A549 (cell line): ENCODE measurements around the gene PDLIM7. TPM values are rescaled to one million over a fixed set of nuclear protein-coding genes. Genes with fewer than 3 reads are reported as not detected.
A peak's percentile ranks its signal among the peaks of the same experiment; 100 is the strongest.

Source experiments
- ATAC-seq, 2 experiments: fragments of 200-7000 bp in 1 of 2; fragments of >200 bp in 1 of 2; cut with Nextera tagmentation in 1 of 2; cut with Tn5 transposase in 1 of 2; 3 replicates each; pipeline versions ENCODE4 v1.8.0 to v1.9.1; 2018 to 2020; ENCODE audit warnings: mild to moderate bottlenecking in 1 of 2, moderate library complexity in 1 of 2
- CTCF ChIA-PET: fragments of 300-600 bp; sonication (Branson Sonifier 250); formaldehyde crosslinking; extraction: SDS; loops from one replicate; lab custom pipeline; 2021; ENCODE audit warnings: antibody characterized with exemption, inconsistent platforms; lab: Yijun Ruan, JAX
- POLR2A ChIA-PET: fragments of 350-600 bp; formaldehyde crosslinking; extraction: SDS; loops from one replicate; lab custom pipeline; 2021; ENCODE audit warnings: antibody characterized with exemption, inconsistent platforms; lab: Yijun Ruan, JAX
- DNase-seq, 2 experiments: peaks; one replicate each; pipeline versions ENCODE4 v3.0.0 to v3.0.0-alpha.2; 2011 to 2016; ENCODE audit warnings: low read depth in 1 of 2, low spot score in 1 of 2
- FAIRE-seq: peaks from 2 replicates; lab custom pipeline; 2011; peaks lifted over from hg19 to GRCh38; lab: Jason Lieb, UNC
- H3K27ac ChIP-seq, 2 experiments: fragments of >200 bp; sonication (Bioruptor Twin); formaldehyde crosslinking; 3 replicates each; pipeline ENCODE4 v1.5.1; 2016 to 2017
- H3K4me1 ChIP-seq: fragments of >200 bp; sonication (Bioruptor Twin); formaldehyde crosslinking; 3 replicates; pipeline ENCODE4 v1.6.1; 2016
- H3K4me2 ChIP-seq: fragments of >200 bp; sonication (Bioruptor Twin); formaldehyde crosslinking; 3 replicates; pipeline ENCODE4 v1.6.1; 2016
- H3K4me3 ChIP-seq: fragments of >200 bp; sonication (Bioruptor Twin); formaldehyde crosslinking; 3 replicates; pipeline ENCODE4 v1.5.1; 2016
- H3K9me3 ChIP-seq: fragments of >200 bp; sonication (Bioruptor Twin); formaldehyde crosslinking; 3 replicates; pipeline ENCODE4 v1.6.1; 2016
- BCL3 ChIP-seq: fragments of >200 bp; sonication (Bioruptor Twin); formaldehyde crosslinking; IDR thresholded peaks from 3 replicates; pipeline ENCODE4 v1.6.1; 2016
- CHD4 ChIP-seq: fragments of 200-600 bp; sonication (generic); IDR thresholded peaks from 2 replicates; pipeline ENCODE4 v1.6.1; 2016; ENCODE audit warnings: antibody characterized with exemption, mild to moderate bottlenecking, borderline replicate concordance
- ELK1 ChIP-seq: fragments of 150-350 bp; IDR thresholded peaks from 2 replicates; pipeline ENCODE4 v1.6.1; 2014; ENCODE audit warnings: low read depth, mild to moderate bottlenecking, low read length
- FOXS1 ChIP-seq: fragments of 250-450 bp; sonication (Bioruptor Pico); IDR thresholded peaks from 2 replicates; pipeline ENCODE4 v1.5.0; 2020; ENCODE audit warnings: mild to moderate bottlenecking, moderate library complexity
- GATA3 ChIP-seq: IDR thresholded peaks from 2 replicates; pipeline ENCODE4 v1.6.1; 2012; ENCODE audit warnings: borderline replicate concordance
- JUN ChIP-seq, 2 experiments: fragments of >200 bp; sonication (Bioruptor Twin); formaldehyde crosslinking; IDR thresholded peaks; 2 replicates in 1 of 2; 3 replicates in 1 of 2; pipeline ENCODE4 v1.6.1; 2016 to 2017
- JUNB ChIP-seq: fragments of >200 bp; sonication (Bioruptor Twin); formaldehyde crosslinking; IDR thresholded peaks from 2 replicates; pipeline ENCODE4 v1.6.1; 2016
- KDM5A ChIP-seq: fragments of 200-600 bp; sonication (generic); IDR thresholded peaks from 2 replicates; pipeline ENCODE4 v1.6.1; 2016; ENCODE audit warnings: antibody characterized with exemption, mild to moderate bottlenecking
- MAX ChIP-seq: IDR thresholded peaks from 2 replicates; pipeline ENCODE4 v1.6.1; 2012
- MYC ChIP-seq: IDR thresholded peaks from 2 replicates; pipeline ENCODE4 v1.6.1; 2012; ENCODE audit warnings: mild to moderate bottlenecking, inconsistent platforms, low read length, improper control_type of control experiment, borderline replicate concordance
- NFE2L2 ChIP-seq: fragments of 150-350 bp; conservative IDR thresholded peaks from 2 replicates; pipeline ENCODE4 v1.6.1; 2014; ENCODE audit warnings: low read length
- NPAS2 ChIP-seq: fragments of 250-450 bp; sonication (Bioruptor Pico); IDR thresholded peaks from 2 replicates; pipeline ENCODE4 v1.8.0; 2022; ENCODE audit warnings: mild to moderate bottlenecking, moderate library complexity, borderline replicate concordance
- PBX3 ChIP-seq: IDR thresholded peaks from 2 replicates; pipeline ENCODE4 v1.6.1; 2012
- PHF8 ChIP-seq: fragments of 200-600 bp; sonication (generic); IDR thresholded peaks from 2 replicates; pipeline ENCODE4 v1.6.1; 2016; ENCODE audit warnings: low read depth, mild to moderate bottlenecking, antibody characterized with exemption, moderate library complexity, borderline replicate concordance
- POLR2A ChIP-seq: IDR thresholded peaks from 2 replicates; pipeline ENCODE4 v1.6.1; 2012; ENCODE audit warnings: mild to moderate bottlenecking, low read length
- POLR2AphosphoS2 ChIP-seq: conservative IDR thresholded peaks from 2 replicates; pipeline ENCODE4 v1.6.1; 2012; ENCODE audit warnings: low read length, improper control_type of control experiment, inconsistent platforms
- RAD21 ChIP-seq, 2 experiments: fragments of >200 bp in 1 of 2; sonication (Bioruptor Twin) in 1 of 2; formaldehyde crosslinking in 1 of 2; IDR thresholded peaks in 1 of 2; conservative IDR thresholded peaks in 1 of 2; 2 replicates in 1 of 2; 3 replicates in 1 of 2; pipeline ENCODE4 v1.6.1; 2012 to 2018; ENCODE audit warnings: inconsistent platforms in 1 of 2
- RFX5 ChIP-seq: fragments of 450-650 bp; IDR thresholded peaks from 2 replicates; pipeline ENCODE4 v1.7.1; 2014; ENCODE audit warnings: antibody characterized with exemption, mild to moderate bottlenecking, moderate library complexity
- RNF2 ChIP-seq: fragments of 200-600 bp; sonication (generic); IDR thresholded peaks from 2 replicates; pipeline ENCODE4 v1.6.1; 2016; ENCODE audit warnings: low read depth, mild to moderate bottlenecking, antibody characterized with exemption, moderate library complexity, borderline replicate concordance
- USF2 ChIP-seq: fragments of 450-650 bp; IDR thresholded peaks from 2 replicates; pipeline ENCODE4 v1.6.1; 2014; ENCODE audit warnings: antibody characterized with exemption
- WGBS: methylation state at CpG from one replicate; pipeline ENCODE4 v1.1.6; 2017; ENCODE audit errors: missing lambda C conversion rate; 5-methylcytosine and 5-hydroxymethylcytosine counted together
- polyA plus RNA-seq, 4 experiments: library from polyadenylated mRNA; depleted of rRNA in 3 of 4; stranded (reverse); fragments of >200 nt; fragmentation: RNase III in 1 of 4; extraction: RNeasy Plus Mini Kit Qiagen cat#74134 plus additional on column Dnase treatment in 1 of 4; gene quantifications; 2 replicates in 3 of 4; 3 replicates in 1 of 4; pipeline ENCODE4 v1.2.3, GENCODE V29; 2011 to 2017

Gene PDLIM7
- polyA plus RNA-seq, 2 of the 4 experiments (the other 2 are of a cell fraction), result 30.7 to 124 TPM

GRCh38 chr5:177516601-177517568 lies 19.5 kb upstream of the PDLIM7 start, which contains the start of gene DDX41:
Gene DDX41, minus strand, starts transcription at chr5:177516961. Its CDS starts 16 bp downstream, at chr5:177516945.
- Histone ChIP-seq H3K9me3 (no peaks in the 10 kb centered on the region), H3K27ac (peak within 1 kb of the TSS; percentile 94 to 95), H3K4me1 (peaks cover 19% of the 10 kb centered on the region), H3K4me2 (peak within 1 kb of the TSS; percentile 100), H3K4me3 (peak within 1 kb of the TSS; percentile 98)
- peak; percentile 70; the same call in 1 of the 2 replicates for TF ChIP-seq POLR2AphosphoS2
- no peak for TF ChIP-seq FOXS1 (CRISPR knock-in tag)
- peak; percentile 94 for TF ChIP-seq RFX5
- TF ChIP-seq RAD21 (conservative IDR thresholded peaks at IDR 0.05 in 1 of 2, IDR thresholded peaks at IDR 0.05 in 1 of 2), result peak in 1 of 2 experiments; percentile 29; a peak in 2 of 5 replicates
- no peak for TF ChIP-seq ELK1
- no peak for TF ChIP-seq CHD4
- TF ChIP-seq JUNB, result no peak
- TF ChIP-seq RNF2, result no peak
- TF ChIP-seq PHF8, result peak; percentile 23; the same call in 1 of the 2 replicates
- TF ChIP-seq PBX3, result peak; percentile 82; the same call in 1 of the 2 replicates
- TF ChIP-seq KDM5A, result peak; percentile 87
- TF ChIP-seq JUN (IDR thresholded peaks at IDR 0.05), result peak in 1 of 2 experiments; percentile 93; a peak in 3 of 5 replicates
- no peak for TF ChIP-seq NFE2L2
- peak; percentile 23; the same call in 1 of the 2 replicates for TF ChIP-seq USF2
- TF ChIP-seq GATA3, result peak; percentile 92
- TF ChIP-seq MAX, result peak; percentile 97
- TF ChIP-seq BCL3, result 0 out of 3 replicates have a peak, but pooled peaks have one; percentile 57
- TF ChIP-seq POLR2A, result peak; percentile 79
- TF ChIP-seq NPAS2 (CRISPR knock-in tag), result no peak
- TF ChIP-seq MYC, result peak; percentile 35; the same call in 1 of the 2 replicates
- peak; percentile 88 to 93 for ATAC-seq
- FAIRE-seq, result peak; percentile 99
- peak; percentile 98 to 99 for DNase-seq
- CTCF ChIA-PET, result interaction anchor here (0.9 to 2.8 kb wide), 5 partner anchors 13 to 112 kb away, joined by 3 to 29 read pairs (median 3); no protein-coding TSS in a partner anchor
- POLR2A ChIA-PET, result interaction anchor here (0.5 to 1.5 kb wide), 9 partner anchors 10 to 430 kb away, joined by 3 to 6 read pairs (median 4); partner anchors contain the start of genes B4GALT7, FGFR4 and PDLIM7
- WGBS, result 1% methylated on average over 64 of the region's 96 CpGs
